ENCODE data around the gene SNORC. TPM values are rescaled to one million over a fixed set of nuclear protein-coding genes. Genes with fewer than 3 reads are reported as not detected.

The SNORC gene
- total RNA-seq, 4 donors from 2014 or later = 0.24 to 0.79 (median 0.40) TPM

DNA sequence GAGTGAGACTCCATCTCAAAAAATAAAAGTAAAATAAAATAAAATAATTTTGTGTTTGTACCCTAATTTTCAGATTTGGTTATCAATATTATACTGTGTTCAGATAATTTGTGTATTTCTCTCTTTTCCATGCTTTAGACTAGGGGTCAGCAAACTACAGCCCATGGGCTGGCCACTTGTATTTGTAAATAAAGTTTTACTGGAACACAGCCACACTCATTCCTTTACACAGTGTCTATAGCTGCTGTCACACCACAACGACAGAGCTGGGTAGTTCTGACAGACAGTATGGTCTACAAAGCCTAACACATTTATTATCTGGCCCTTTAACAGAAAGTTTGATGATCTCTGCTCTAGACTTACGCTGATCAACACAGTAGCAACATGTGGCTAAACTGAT lies 43.8 kb downstream of the SNORC start:
- DNase-seq (ENCODE audit: low spot score) (no peak), ATAC-seq (ENCODE audit: low FRiP score) (no peak)
- TF ChIP-seq, protein P1, sequence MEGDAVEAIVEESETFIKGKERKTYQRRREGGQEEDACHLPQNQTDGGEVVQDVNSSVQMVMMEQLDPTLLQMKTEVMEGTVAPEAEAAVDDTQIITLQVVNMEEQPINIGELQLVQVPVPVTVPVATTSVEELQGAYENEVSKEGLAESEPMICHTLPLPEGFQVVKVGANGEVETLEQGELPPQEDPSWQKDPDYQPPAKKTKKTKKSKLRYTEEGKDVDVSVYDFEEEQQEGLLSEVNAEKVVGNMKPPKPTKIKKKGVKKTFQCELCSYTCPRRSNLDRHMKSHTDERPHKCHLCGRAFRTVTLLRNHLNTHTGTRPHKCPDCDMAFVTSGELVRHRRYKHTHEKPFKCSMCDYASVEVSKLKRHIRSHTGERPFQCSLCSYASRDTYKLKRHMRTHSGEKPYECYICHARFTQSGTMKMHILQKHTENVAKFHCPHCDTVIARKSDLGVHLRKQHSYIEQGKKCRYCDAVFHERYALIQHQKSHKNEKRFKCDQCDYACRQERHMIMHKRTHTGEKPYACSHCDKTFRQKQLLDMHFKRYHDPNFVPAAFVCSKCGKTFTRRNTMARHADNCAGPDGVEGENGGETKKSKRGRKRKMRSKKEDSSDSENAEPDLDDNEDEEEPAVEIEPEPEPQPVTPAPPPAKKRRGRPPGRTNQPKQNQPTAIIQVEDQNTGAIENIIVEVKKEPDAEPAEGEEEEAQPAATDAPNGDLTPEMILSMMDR (IDR thresholded peaks at IDR 0.05) = no peak

DNA sequence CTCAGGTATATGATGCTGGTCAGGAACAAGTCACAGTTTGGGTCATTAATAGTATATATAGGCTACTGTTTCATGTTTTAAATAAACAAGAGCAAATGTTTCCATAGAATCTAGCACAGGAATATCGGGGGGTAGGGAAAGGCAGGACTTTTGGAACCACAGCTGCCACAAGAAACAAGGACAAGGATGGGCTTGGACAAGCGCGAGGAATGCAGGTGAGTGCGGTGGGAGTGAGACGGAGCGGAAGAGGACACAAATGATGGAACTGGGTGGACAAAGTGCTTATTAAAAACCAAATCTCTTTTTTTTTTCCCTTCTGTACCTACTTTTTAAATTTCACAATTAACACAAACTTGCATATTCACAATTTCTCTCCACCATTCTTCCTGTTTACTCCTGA lies 49.1 kb downstream of the SNORC start:
- ATAC-seq (ENCODE audit: low FRiP score) = no peak
- TF ChIP-seq, protein P1 (IDR thresholded peaks at IDR 0.05) = no peak
- no peak for DNase-seq (ENCODE audit: low spot score)

GRCh38 chr2:232920055-232920454 lies 50.0 kb downstream of the SNORC start:
- ATAC-seq (ENCODE audit: low FRiP score) (no peak), DNase-seq (ENCODE audit: low spot score) (no peak)
- TF ChIP-seq, protein P1 (IDR thresholded peaks at IDR 0.05) = no peak

DNA sequence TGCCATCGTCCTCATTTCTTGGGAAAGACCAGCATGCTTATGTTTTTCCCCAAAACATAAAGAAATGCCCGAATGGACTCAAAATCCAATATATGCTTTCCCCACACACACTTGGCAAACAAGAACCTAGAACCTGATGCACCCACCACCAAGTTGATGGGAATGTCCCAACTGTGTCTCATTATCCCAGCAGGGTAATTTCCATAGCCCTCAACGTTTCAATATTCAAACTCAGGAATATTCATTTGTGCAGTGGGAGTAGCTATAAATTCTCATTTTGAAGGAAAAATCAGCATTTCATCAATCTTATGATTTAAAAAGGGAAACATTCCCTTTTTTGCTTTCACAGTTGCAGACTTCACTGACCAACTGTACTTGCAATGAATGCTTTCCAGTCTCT lies 50.7 kb downstream of the SNORC start:
- no peak for DNase-seq (ENCODE audit: low spot score)
- TF ChIP-seq, protein P1 (IDR thresholded peaks at IDR 0.05) = no peak

DNA sequence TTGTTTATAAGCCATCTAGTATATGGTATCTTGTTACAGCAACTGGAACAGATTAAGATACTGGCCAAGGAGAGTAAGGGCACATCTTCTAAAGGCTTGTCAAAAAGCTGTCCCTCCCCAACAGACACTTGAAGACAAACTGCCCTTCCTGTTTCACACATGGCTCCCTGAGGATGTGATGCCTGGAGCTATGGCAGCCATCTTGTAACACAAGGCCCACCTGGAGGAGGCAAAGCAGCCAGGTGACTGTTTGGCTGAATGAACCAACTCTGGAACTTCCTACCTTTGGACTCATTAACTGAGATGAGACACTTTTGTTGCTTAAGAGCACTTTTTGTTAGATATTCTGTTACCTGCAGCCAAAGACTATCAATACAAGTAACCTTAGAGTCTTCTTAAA lies 54.4 kb downstream of the SNORC start:
- DNase-seq (ENCODE audit: low spot score) (no peak), ATAC-seq (ENCODE audit: low FRiP score) (no peak)
- TF ChIP-seq, protein P1 (IDR thresholded peaks at IDR 0.05) = no peak

More for the DNA sequence above, 50.7 kb downstream of the SNORC start:
- ATAC-seq (ENCODE audit: low FRiP score) = no peak

GRCh38 chr2:232925153-232925820 lies 55.2 kb downstream of the SNORC start:
- ATAC-seq (ENCODE audit: low FRiP score) (no peak), DNase-seq (ENCODE audit: low spot score) (no peak)
- TF ChIP-seq, protein P1 (IDR thresholded peaks at IDR 0.05) = no peak

- TF ChIP-seq, protein P1 (IDR thresholded peaks at IDR 0.05) = no peak
- no peak for DNase-seq (ENCODE audit: low spot score)
Measured at GRCh38 chr2:232925821-232926156, 55.7 kb downstream of the SNORC start.

More at GRCh38 chr2:232925821-232926156, 55.7 kb downstream of the SNORC start:
- ATAC-seq (ENCODE audit: low FRiP score) = no peak
